Dedifferentiated amniotic fluid mesenchymal stem cell (primary cell): Measurements from ENCODE around the gene ZNF823.
"Not testable (repeated sequence)": the region's sequence is repeated elsewhere in the genome, so short reads cannot be mapped to it uniquely, and the experiment has no call there.

Experiments used
- DNase-seq: peaks from one replicate; pipeline ENCODE4 v3.0.0-alpha.2; 2016; ENCODE audit errors: extremely low spot score

ZNF823 gene

GRCh38 chr19:11680689-11681302, 58.0 kb downstream of the ZNF823 start:
- no peak for DNase-seq

GRCh38 chr19:11678504-11678903, 60.2 kb downstream of the ZNF823 start:
- DNase-seq, result no peak

GRCh38 chr19:11676661-11677600, 61.8 kb downstream of the ZNF823 start:
- not testable (repeated sequence) for DNase-seq

GRCh38 chr19:11675569-11675968, 63.2 kb downstream of the ZNF823 start:
- DNase-seq, result no peak

GRCh38 chr19:11674067-11674492, 64.7 kb downstream of the ZNF823 start:
- no peak for DNase-seq

GRCh38 chr19:11673608-11674041, 65.1 kb downstream of the ZNF823 start:
- DNase-seq, result peak; percentile 58
